Measurements from ENCODE around the gene HOMER2. TPM values are rescaled to one million over a fixed set of nuclear protein-coding genes. Genes with fewer than 3 reads are reported as not detected.

HOMER2 gene
- total and polyA plus RNA-seq, 2 of the 4 experiments (the other 2 are of a cell fraction), result 0.54 to 0.79 TPM

DNA sequence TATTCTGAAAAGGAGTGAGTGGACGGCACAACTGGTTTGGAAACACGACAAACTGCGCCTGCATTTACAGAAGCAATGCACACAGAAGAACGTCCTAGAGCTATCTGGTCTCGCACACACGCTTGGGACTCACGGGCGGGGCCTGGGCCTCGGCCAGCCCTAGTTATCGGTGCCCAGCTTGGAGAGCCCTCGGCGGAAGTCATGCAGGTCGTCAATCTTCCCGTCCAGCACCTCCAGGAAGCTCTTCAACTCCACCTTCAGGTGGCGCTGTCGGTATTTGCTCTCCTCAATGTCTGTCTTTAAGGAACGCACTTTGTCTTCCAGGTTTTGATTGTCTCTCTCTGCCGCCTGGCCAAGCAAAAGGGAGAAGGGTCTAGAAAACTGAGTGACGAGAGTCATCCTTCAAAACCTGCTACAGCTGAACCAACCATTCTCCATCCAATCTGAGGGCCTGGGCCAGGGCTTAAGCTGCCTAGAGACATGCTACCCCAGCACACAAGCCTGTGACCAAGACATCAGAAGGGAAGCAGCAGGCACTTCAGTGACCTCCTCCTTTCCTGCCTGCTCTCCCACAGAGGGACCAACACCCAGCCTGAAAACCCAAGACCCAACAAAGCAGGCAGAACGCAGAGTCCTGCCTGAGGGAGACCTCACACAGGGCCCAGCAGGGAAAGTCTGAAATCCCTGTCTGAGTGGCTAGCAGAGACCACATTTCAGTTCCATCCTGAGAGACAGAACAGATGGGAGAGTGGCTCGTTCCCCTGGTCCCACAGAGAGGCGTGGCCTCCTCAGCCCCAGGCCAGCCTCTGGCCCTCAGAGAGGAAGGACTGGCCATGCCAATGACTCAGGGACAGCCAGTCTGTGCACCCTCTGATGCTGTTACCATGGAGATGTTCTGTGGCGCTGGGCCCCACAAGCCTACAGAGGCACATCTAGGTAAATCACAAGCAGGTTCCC is 102.7 kb downstream of the HOMER2 start (continued):
- TF ChIP-seq MAZ (IDR thresholded peaks at IDR 0.05; ENCODE audit: borderline replicate concordance, low read depth, low read length), result no peak

DNA sequence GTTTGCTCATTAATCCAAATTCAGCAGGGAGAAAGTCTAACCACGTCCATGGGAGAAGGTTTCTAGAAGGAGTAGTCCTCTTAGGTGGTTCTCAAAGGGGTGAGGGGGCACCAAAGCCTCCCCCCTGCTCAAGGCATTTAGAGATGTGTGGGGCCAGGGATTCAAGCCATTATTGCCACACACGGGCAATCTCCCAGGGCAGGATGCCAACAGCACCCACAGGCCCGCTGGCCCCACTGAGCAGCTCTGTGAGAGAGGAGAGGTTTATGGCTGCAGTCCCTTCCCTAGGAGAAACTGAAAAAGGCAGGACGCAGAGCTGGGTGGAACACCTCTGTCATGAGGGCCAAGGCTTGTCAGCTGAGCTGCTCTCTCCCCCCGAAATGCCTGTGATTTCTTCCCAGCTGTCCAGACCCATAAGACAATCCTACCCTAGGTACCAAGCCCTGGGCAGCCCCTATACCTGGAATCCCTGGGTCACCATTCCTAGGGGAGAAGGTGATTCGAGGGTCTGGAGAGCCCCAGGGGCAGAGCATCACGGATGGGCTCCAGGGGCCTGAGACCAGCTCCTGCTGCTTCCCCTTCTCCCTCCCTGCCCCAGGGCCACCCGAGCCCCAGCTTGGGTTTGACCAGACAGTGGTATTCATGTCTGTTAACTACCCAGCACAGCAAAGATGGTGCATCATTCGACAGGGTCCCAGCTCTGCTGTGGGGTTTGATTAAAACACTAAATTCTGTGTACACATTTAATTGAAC is 104.1 kb downstream of the HOMER2 start:
- H3K4me2 ChIP-seq (ENCODE audit: low read depth, low read length), result no peak overlapping the region
- no peaks in the 10 kb centered on the region for H3K36me3 ChIP-seq (ENCODE audit: control insufficient read depth, insufficient read depth, low read length)
- no peak overlapping the region for H2AK9ac ChIP-seq (replicated peaks; ENCODE audit: low read depth, low read length, poor library complexity)
- no peaks in the 10 kb centered on the region for H4K20me1 ChIP-seq (ENCODE audit: insufficient read depth, low read length)
- no peak overlapping the region for H4K5ac ChIP-seq (ENCODE audit: low read depth, low read length)
- H3K18ac ChIP-seq (ENCODE audit: low read depth, low read length), result no peak overlapping the region
- dilution Hi-C loops (cut with HindIII; ENCODE audit: low sequenced_read_pairs, unreplicated experiment), result no loop called here
- no peak overlapping the region for H3K23ac ChIP-seq (ENCODE audit: low read depth, low read length)
- intact Hi-C loops (cut with micrococcal nuclease), result loop anchor here (5.0 kb wide), 1 partner anchor 139 kb away; the partner anchor contains the start of gene RAMAC
- no peak overlapping the region for H2BK15ac ChIP-seq (ENCODE audit: low read depth, low read length)
- TF ChIP-seq CEBPB (IDR thresholded peaks at IDR 0.05; ENCODE audit: low read depth, low read length) (no peak), FOS (IDR thresholded peaks at IDR 0.05; ENCODE audit: low read depth, low read length) (no peak), MAFK (IDR thresholded peaks at IDR 0.05; ENCODE audit: low read depth, low read length) (no peak), RAD21 (IDR thresholded peaks at IDR 0.05; ENCODE audit: low read length) (no peak), NFE2L2 (IDR thresholded peaks at IDR 0.05; ENCODE audit: low read depth, low read length) (no peak), BHLHE40 (IDR thresholded peaks at IDR 0.05; ENCODE audit: low read depth, low read length) (no peak), RFX5 (IDR thresholded peaks at IDR 0.05; ENCODE audit: low read depth, low read length) (no peak), MAZ (IDR thresholded peaks at IDR 0.05; ENCODE audit: borderline replicate concordance, low read depth, low read length) (no peak), MXI1 (IDR thresholded peaks at IDR 0.05; ENCODE audit: borderline replicate concordance, low read depth, low read length) (no peak)
- TF ChIP-seq, protein P1, sequence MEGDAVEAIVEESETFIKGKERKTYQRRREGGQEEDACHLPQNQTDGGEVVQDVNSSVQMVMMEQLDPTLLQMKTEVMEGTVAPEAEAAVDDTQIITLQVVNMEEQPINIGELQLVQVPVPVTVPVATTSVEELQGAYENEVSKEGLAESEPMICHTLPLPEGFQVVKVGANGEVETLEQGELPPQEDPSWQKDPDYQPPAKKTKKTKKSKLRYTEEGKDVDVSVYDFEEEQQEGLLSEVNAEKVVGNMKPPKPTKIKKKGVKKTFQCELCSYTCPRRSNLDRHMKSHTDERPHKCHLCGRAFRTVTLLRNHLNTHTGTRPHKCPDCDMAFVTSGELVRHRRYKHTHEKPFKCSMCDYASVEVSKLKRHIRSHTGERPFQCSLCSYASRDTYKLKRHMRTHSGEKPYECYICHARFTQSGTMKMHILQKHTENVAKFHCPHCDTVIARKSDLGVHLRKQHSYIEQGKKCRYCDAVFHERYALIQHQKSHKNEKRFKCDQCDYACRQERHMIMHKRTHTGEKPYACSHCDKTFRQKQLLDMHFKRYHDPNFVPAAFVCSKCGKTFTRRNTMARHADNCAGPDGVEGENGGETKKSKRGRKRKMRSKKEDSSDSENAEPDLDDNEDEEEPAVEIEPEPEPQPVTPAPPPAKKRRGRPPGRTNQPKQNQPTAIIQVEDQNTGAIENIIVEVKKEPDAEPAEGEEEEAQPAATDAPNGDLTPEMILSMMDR (conservative IDR thresholded peaks at IDR 0.05; ENCODE audit: low read depth, low read length), result no peak
- BruUV-seq (replicated peaks), result no TSS peak
- H2AFZ ChIP-seq (replicated peaks; ENCODE audit: low read length, poor library complexity), result peak overlapping the region; percentile 36
- ChIA-PET POLR2A (ENCODE audit: unreplicated experiment) (interaction anchor here (0.5 kb wide), 1 partner anchor 18 kb away, joined by 6 read pairs; no protein-coding TSS in a partner anchor), CTCF (interaction anchor here (1.6 kb wide), 1 partner anchor 138 kb away, joined by 4 read pairs; the partner anchor contains the start of gene RAMAC)
- ATAC-seq (ENCODE audit: low read depth) (no peak), DNase-seq (no peak)
- no peak overlapping the region for H2BK5ac ChIP-seq (ENCODE audit: low read depth, low read length, poor library complexity, severe bottlenecking)
- no peak overlapping the region for H3K27ac ChIP-seq (ENCODE audit: insufficient read depth, low read length)
- H4K91ac ChIP-seq (ENCODE audit: insufficient read depth, low read depth, low read length), result no peak overlapping the region
- H3K27me3 ChIP-seq (ENCODE audit: control insufficient read depth, insufficient read depth, low read length), result no peaks in the 10 kb centered on the region
- no peak overlapping the region for H2BK120ac ChIP-seq (ENCODE audit: low read depth, low read length)
- 90% methylated on average over 2 of the region's 9 CpGs; no CpG with 5 or more reads in 1 of the 2 experiments for WGBS, 2 experiments (ENCODE audit: extremely low coverage in 2 of 2, insufficient read length in 1 of 2)
- H3K4me1 ChIP-seq (ENCODE audit: control insufficient read depth, insufficient read depth, low read length), result peaks cover 11% of the 10 kb centered on the region; the same call in 1 of the 2 replicates
- H3K9ac ChIP-seq (ENCODE audit: low read depth, low read length), result no peak overlapping the region
- no peak overlapping the region for H2AK5ac ChIP-seq (ENCODE audit: low read depth, low read length)
- no peaks in the 10 kb centered on the region for H3K79me1 ChIP-seq (ENCODE audit: low read depth in 1 of 2, low read length in 2 of 2)
- no peak overlapping the region for H4K8ac ChIP-seq (ENCODE audit: low read depth in 2 of 2, low read length in 2 of 2)
- no peak overlapping the region for H3K4ac ChIP-seq (ENCODE audit: low read depth, low read length)
- H3K14ac ChIP-seq (replicated peaks; ENCODE audit: low read depth, low read length), result no peak overlapping the region
- in situ Hi-C loops (cut with MboI; ENCODE audit: low sequenced_read_pairs), result no loop called here
- H3K4me3 ChIP-seq (ENCODE audit: insufficient read depth, low read depth, low read length), result no peak overlapping the region
- no peaks in the 10 kb centered on the region; the same call in 1 of the 2 replicates for H3K9me1 ChIP-seq (ENCODE audit: insufficient read depth, low read length)
- H3K9me3 ChIP-seq (ENCODE audit: control insufficient read depth, insufficient read depth, low read length), result no peaks in the 10 kb centered on the region
- H2BK20ac ChIP-seq (ENCODE audit: low read depth, low read length), result no peak overlapping the region
- no peak overlapping the region for H3K56ac ChIP-seq (ENCODE audit: extremely low read depth, insufficient read depth, low read length)
